HCT116 (cell line): ENCODE results near the gene ACOT11.

Experiments
- CTCF ChIP-seq, 3 experiments: fragments of 200-600 bp in 1 of 3; sonication (generic) in 1 of 3; IDR thresholded peaks in 2 of 3; conservative IDR thresholded peaks in 1 of 3; 2 replicates each; pipeline ENCODE4 v1.5.1; 2012 to 2017; ENCODE audit warnings: low read depth in 2 of 3, low read length in 2 of 3, antibody characterized with exemption in 1 of 3, borderline replicate concordance in 1 of 3, control low read depth in 1 of 3, mild to moderate bottlenecking in 1 of 3, mixed read lengths in 1 of 3, mixed run types in 1 of 3, moderate library complexity in 1 of 3; ENCODE audit not compliant: insufficient read depth in 1 of 3
- EZH2 ChIP-seq: fragments of 200-600 bp; sonication (generic); IDR thresholded peaks from 2 replicates; pipeline ENCODE4 v1.6.1; 2017; ENCODE audit warnings: antibody characterized with exemption, mixed run types
- EZH2phosphoT487 ChIP-seq: fragments of 200-600 bp; IDR thresholded peaks from 2 replicates; pipeline ENCODE4 v1.6.1; 2018; ENCODE audit warnings: antibody characterized with exemption, borderline replicate concordance
- FOSL1 ChIP-seq: IDR thresholded peaks from 2 replicates; pipeline ENCODE4 v1.6.1; 2012; ENCODE audit warnings: low read depth
- POLR2A ChIP-seq: IDR thresholded peaks from 2 replicates; pipeline ENCODE4 v1.7.0; 2011; ENCODE audit warnings: borderline replicate concordance; ENCODE audit not compliant: insufficient read depth, insufficient read length; ENCODE audit errors: extremely low read depth
- REST ChIP-seq: IDR thresholded peaks from 2 replicates; pipeline ENCODE4 v1.6.1; 2012; ENCODE audit warnings: low read depth
- SIN3A ChIP-seq: IDR thresholded peaks from 2 replicates; pipeline ENCODE4 v1.6.1; 2012; ENCODE audit warnings: low read depth
- TCF7L2 ChIP-seq: IDR thresholded peaks from 2 replicates; pipeline ENCODE4 v1.7.0; 2011; ENCODE audit warnings: borderline replicate concordance, inconsistent platforms; ENCODE audit not compliant: insufficient read depth, insufficient read length; ENCODE audit errors: extremely low read depth
- ZBTB33 ChIP-seq: IDR thresholded peaks from 2 replicates; pipeline ENCODE4 v1.6.1; 2011; ENCODE audit warnings: mild to moderate bottlenecking, low read length, moderate library complexity; ENCODE audit not compliant: insufficient replicate concordance; ENCODE audit errors: extremely low read depth
- ZNF274 ChIP-seq: fragments of 200-500 bp; sonication (Bioruptor generic); IDR thresholded peaks from 2 replicates; pipeline ENCODE4 v1.6.1; 2014; ENCODE audit warnings: mild to moderate bottlenecking, low read depth, low read length, inconsistent platforms

GRCh38 chr1:54548389-54549044 lies 489 bp downstream of the ACOT11 start:
- TF ChIP-seq EZH2phosphoT487 (no peak), EZH2 (no peak), ZNF274 (no peak), CTCF (IDR thresholded peaks at IDR 0.05 in 2 of 3, conservative IDR thresholded peaks at IDR 0.05 in 1 of 3; ENCODE audit: borderline replicate concordance in 1 of 3, insufficient read depth in 1 of 3, low read depth in 2 of 3, low read length in 2 of 3) (no peak), TCF7L2 (no peak), ZBTB33 (no peak), SIN3A (no peak), POLR2A (no peak), REST (no peak), FOSL1 (no peak)
